ENCODE data around the gene SALL2.

- TF ChIP-seq CTCF (IDR thresholded peaks at IDR 0.05) (no peak), POLR2A (IDR thresholded peaks at IDR 0.05) (no peak)
Measured at GRCh38 chr14:21501568-21501967, 24.6 kb downstream of the SALL2 start.

All from Peyer's patch (tissue), 4 donors.